Mucosa of gallbladder (tissue), 1 donor: Measurements from ENCODE around the gene TDRD9. TPM values are rescaled to one million over a fixed set of nuclear protein-coding genes. Genes with fewer than 3 reads are reported as not detected.

ENCODE experiments used
- DNase-seq: peaks from one replicate; pipeline ENCODE4 v3.0.0-alpha.2; 2020; ENCODE audit warnings: low spot score
- total RNA-seq: library from RNA; stranded (reverse); gene quantifications from one replicate; pipeline ENCODE4 v1.2.1, GENCODE V29; 2021
- donor health status: DM: no; HTN: no; CAD: no.

TDRD9 gene
- total RNA-seq, 1 donor from 2014 or later, result 8.7 TPM

GRCh38 chr14:104087981-104088850 lies 160.0 kb downstream of the TDRD9 start:
- no peak for DNase-seq

GRCh38 chr14:104090071-104090748 lies 162.0 kb downstream of the TDRD9 start:
- no peak for DNase-seq

- DNase-seq, result no peak
Observed at GRCh38 chr14:104091061-104091926, 163.0 kb downstream of the TDRD9 start.

GRCh38 chr14:104091927-104092771 lies 163.9 kb downstream of the TDRD9 start:
- DNase-seq, result no peak

- DNase-seq, result no peak
Observed at GRCh38 chr14:104092931-104093365, 164.7 kb downstream of the TDRD9 start.

GRCh38 chr14:104093366-104094055 lies 165.3 kb downstream of the TDRD9 start:
- no peak for DNase-seq

- no peak for DNase-seq
Observed at GRCh38 chr14:104094056-104094708, 165.9 kb downstream of the TDRD9 start.

- DNase-seq, result peak; percentile 62
Observed at GRCh38 chr14:104094709-104095425, 166.6 kb downstream of the TDRD9 start.

- no peak for DNase-seq
Observed at GRCh38 chr14:104095426-104096310, 167.4 kb downstream of the TDRD9 start.

GRCh38 chr14:104096318-104096717 lies 168.1 kb downstream of the TDRD9 start:
- DNase-seq, result no peak

GRCh38 chr14:104096751-104097700 lies 168.8 kb downstream of the TDRD9 start:
- DNase-seq, result no peak

- no peak for DNase-seq
Observed at GRCh38 chr14:104098272-104099095, 170.2 kb downstream of the TDRD9 start.

- no peak for DNase-seq
Observed at GRCh38 chr14:104099096-104100041, 171.1 kb downstream of the TDRD9 start.

GRCh38 chr14:104100171-104101085 lies 172.2 kb downstream of the TDRD9 start:
- no peak for DNase-seq
